ENCODE results near the gene POU6F1. TPM values are rescaled to one million over a fixed set of nuclear protein-coding genes. Genes with fewer than 3 reads are reported as not detected.

POU6F1 gene
- total RNA-seq, 4 donors from 2014 or later, result 12.6 to 33.9 (median 17.9) TPM

DNA sequence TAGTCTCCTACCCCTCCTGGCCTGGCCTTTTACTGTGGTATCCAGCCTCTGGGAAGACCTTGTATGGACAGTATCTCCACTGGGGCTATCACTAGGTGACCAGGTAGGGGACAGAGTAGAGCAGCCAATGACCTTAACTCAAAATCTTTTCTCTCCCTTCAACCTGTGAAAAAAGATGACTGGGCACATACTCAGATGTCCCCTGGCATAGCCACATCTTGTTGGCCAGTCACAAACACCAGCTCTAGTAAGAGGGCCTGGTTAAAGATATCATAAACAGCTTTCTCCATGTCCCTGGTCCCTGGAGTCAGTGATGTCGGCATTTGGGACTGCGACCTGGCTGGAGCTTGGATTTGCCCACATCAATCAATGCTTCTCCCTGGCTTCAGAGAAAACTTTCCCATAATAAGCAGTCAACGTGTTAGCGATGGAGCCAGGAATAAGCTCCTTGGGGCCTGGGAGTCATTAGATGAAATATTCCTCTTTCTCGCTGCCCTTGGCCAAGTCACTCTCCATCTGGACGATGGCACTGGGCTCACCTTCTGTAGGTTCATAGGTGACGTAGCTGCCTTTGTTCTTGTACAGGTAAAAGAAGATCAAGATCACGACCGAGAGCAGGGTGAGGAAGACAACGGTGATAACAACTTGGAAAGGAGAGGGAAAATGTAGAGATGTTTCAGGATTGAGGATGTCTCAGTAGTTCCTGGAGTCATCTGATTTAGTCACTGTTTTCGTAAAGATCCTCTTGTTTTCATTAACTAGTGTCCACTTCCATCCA, 27.8 kb upstream of the POU6F1 start:
- Histone ChIP-seq H3K4me1 (peaks cover 0 to 46% (median 5%) of the 10 kb centered on the region in 3 donors), H3K4me3 (no peak overlapping the region), H3K27ac (peak overlapping the region in 2 of 4 donors; percentile 18 to 29), H3K36me3 (peaks cover 0 to 56% of the 10 kb centered on the region in 2 donors), H3K9me3 (no peaks in the 10 kb centered on the region), H3K27me3 (no peaks in the 10 kb centered on the region)
- TF ChIP-seq EP300 (IDR thresholded peaks at IDR 0.05), result no peak
- TF ChIP-seq POLR2A (IDR thresholded peaks at IDR 0.05), result no peak
- TF ChIP-seq CTCF (IDR thresholded peaks at IDR 0.05), result no peak
- no peak for TF ChIP-seq POLR2AphosphoS5 (IDR thresholded peaks at IDR 0.05)
- ATAC-seq, result no peak
- 88 to 93% methylated on average over 9 to 11 of the region's 11 CpGs for WGBS, 2 donors (ENCODE audit: low coverage in 1 of 2)

DNA sequence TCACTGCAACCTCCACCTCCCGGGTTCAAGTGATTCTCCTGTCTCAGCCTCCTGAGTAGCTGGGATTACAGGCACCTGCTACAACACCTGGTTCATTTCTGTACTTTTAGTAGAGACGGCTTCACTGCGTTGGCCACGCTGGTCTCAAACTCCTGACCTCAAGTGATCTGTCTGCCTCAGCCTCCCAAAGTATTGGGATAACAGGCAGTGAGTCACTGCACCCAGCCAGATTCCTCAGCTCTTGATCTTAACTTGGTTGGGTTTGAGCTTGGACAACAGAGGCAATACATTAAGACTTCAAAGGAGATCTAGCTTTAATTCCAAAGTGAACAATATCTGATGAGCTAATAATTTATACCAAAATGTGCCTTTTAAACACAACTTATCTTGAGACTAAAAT, 26.4 kb upstream of the POU6F1 start:
- ATAC-seq, result no peak
- no peaks in the 10 kb centered on the region for H3K9me3 ChIP-seq
- H3K4me1 ChIP-seq, result peaks cover 3 to 57% (median 11%) of the 10 kb centered on the region in 3 donors
- TF ChIP-seq POLR2A (IDR thresholded peaks at IDR 0.05), result no peak
- peak; percentile 30 for TF ChIP-seq POLR2AphosphoS5 (IDR thresholded peaks at IDR 0.05)
- H3K27ac ChIP-seq, result no peak overlapping the region
- no peak overlapping the region for H3K4me3 ChIP-seq
- WGBS, 2 donors (ENCODE audit: low coverage in 1 of 2), result 76 to 86% methylated on average over 4 of the region's 4 CpGs
- no peaks in the 10 kb centered on the region for H3K27me3 ChIP-seq
- H3K36me3 ChIP-seq, result peaks cover 0 to 63% of the 10 kb centered on the region in 2 donors

DNA sequence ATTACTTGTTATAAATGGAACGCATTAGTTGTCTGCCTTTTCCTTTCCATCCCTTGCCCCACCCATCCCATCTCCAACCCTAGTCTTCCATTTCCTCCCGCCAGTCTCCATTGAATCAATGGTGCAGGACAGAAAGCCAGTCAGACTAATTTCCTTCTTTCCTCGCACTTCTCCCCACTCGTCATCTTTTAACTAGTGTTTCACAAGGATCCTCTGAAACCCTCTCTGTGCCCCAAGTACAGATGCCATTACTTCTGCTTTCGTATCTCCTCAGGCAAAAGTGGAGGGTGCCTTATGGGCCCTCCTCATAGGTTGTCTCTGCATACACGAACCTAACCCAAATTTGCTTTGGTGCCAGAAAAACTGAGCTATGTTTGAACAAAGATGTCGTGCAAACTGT, 25.0 kb upstream of the POU6F1 start:
- TF ChIP-seq CTCF (IDR thresholded peaks at IDR 0.05), result no peak
- TF ChIP-seq POLR2AphosphoS5 (IDR thresholded peaks at IDR 0.05), result no peak
- TF ChIP-seq EP300 (IDR thresholded peaks at IDR 0.05), result no peak
- TF ChIP-seq POLR2A (IDR thresholded peaks at IDR 0.05), result no peak
- no peak overlapping the region for H3K4me3 ChIP-seq
- H3K9me3 ChIP-seq, result no peaks in the 10 kb centered on the region
- 59 to 66% methylated on average over 6 to 7 of the region's 7 CpGs for WGBS, 2 donors (ENCODE audit: low coverage in 1 of 2)
- H3K27me3 ChIP-seq, result no peaks in the 10 kb centered on the region
- H3K36me3 ChIP-seq, result peaks cover 0 to 63% of the 10 kb centered on the region in 2 donors
- no peak for ATAC-seq
- no peak overlapping the region for H3K27ac ChIP-seq
- peaks cover 3 to 61% (median 11%) of the 10 kb centered on the region in 3 donors for H3K4me1 ChIP-seq

DNA sequence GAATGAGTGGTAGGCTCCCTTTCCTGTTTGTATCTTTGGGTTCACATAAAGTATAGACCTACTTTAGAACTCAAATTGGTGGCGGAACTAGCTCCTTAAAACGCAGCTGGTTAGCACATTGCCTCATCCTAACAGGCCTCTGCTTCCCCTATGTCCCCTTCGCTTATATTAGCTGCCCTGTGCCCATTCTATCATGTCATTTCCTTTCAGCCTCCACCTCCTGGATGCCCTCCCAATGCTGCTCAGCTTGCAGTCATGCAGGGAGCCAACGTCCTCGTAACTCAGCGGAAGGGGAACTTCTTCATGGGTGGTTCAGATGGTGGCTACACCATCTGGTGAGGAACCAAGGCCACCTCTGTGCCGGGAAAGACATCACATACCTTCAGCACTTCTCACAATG, 24.3 kb upstream of the POU6F1 start:
- Histone ChIP-seq H3K27me3 (no peaks in the 10 kb centered on the region), H3K36me3 (peaks cover 0 to 63% of the 10 kb centered on the region in 2 donors), H3K4me3 (no peak overlapping the region), H3K27ac (no peak overlapping the region), H3K4me1 (peaks cover 3 to 55% (median 11%) of the 10 kb centered on the region in 3 donors), H3K9me3 (no peaks in the 10 kb centered on the region)
- WGBS, 2 donors (ENCODE audit: low coverage in 1 of 2), result 80 to 88% methylated on average over 3 to 7 of the region's 7 CpGs
- no peak for TF ChIP-seq EP300 (IDR thresholded peaks at IDR 0.05)
- no peak for ATAC-seq

- WGBS, 2 donors (ENCODE audit: low coverage in 1 of 2), result 57 to 60% methylated on average over 1 of the region's 2 CpGs
- Histone ChIP-seq H3K4me3 (peak overlapping the region in 1 of 2 donors; percentile 88), H3K4me1 (peaks cover 3 to 50% (median 11%) of the 10 kb centered on the region in 3 donors), H3K27ac (peak overlapping the region in 3 of 4 donors; percentile 17 to 100 (median 21)), H3K36me3 (peaks cover 0 to 59% of the 10 kb centered on the region in 2 donors), H3K27me3 (no peaks in the 10 kb centered on the region), H3K9me3 (no peaks in the 10 kb centered on the region)
- no peak for TF ChIP-seq CTCF (IDR thresholded peaks at IDR 0.05)
- no peak for TF ChIP-seq POLR2A (IDR thresholded peaks at IDR 0.05)
- no peak for TF ChIP-seq EP300 (IDR thresholded peaks at IDR 0.05)
- no peak for TF ChIP-seq POLR2AphosphoS5 (IDR thresholded peaks at IDR 0.05)
- ATAC-seq, result no peak
Measured at GRCh38 chr12:51240971-51241370, 23.1 kb upstream of the POU6F1 start.

All from gastroesophageal sphincter (tissue), 4 donors.